ENCODE data around the gene ZBTB46. TPM values are rescaled to one million over a fixed set of nuclear protein-coding genes. Genes with fewer than 3 reads are reported as not detected.

The ZBTB46 gene
- total and polyA plus RNA-seq, 2 experiments from 2014 or later = 2.0 to 4.0 TPM

- no peak for DNase-seq (ENCODE audit: low spot score)
- H3K36me3 ChIP-seq (replicated peaks; ENCODE audit: insufficient read depth, low read depth) = no peaks in the 10 kb centered on the region
- H3K9me3 ChIP-seq (ENCODE audit: low read depth) = no peaks in the 10 kb centered on the region
- TF ChIP-seq, protein P1, sequence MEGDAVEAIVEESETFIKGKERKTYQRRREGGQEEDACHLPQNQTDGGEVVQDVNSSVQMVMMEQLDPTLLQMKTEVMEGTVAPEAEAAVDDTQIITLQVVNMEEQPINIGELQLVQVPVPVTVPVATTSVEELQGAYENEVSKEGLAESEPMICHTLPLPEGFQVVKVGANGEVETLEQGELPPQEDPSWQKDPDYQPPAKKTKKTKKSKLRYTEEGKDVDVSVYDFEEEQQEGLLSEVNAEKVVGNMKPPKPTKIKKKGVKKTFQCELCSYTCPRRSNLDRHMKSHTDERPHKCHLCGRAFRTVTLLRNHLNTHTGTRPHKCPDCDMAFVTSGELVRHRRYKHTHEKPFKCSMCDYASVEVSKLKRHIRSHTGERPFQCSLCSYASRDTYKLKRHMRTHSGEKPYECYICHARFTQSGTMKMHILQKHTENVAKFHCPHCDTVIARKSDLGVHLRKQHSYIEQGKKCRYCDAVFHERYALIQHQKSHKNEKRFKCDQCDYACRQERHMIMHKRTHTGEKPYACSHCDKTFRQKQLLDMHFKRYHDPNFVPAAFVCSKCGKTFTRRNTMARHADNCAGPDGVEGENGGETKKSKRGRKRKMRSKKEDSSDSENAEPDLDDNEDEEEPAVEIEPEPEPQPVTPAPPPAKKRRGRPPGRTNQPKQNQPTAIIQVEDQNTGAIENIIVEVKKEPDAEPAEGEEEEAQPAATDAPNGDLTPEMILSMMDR (IDR thresholded peaks at IDR 0.05; ENCODE audit: poor library complexity) = no peak
- no peak for TF ChIP-seq EZH2 (IDR thresholded peaks at IDR 0.05; ENCODE audit: borderline replicate concordance)
- H3K9me2 ChIP-seq (replicated peaks; ENCODE audit: insufficient read depth) = no peaks in the 10 kb centered on the region
- H3K4me3 ChIP-seq = no peak overlapping the region
- H4K20me1 ChIP-seq (ENCODE audit: insufficient read depth, poor library complexity, severe bottlenecking) = no peaks in the 10 kb centered on the region
- no peak overlapping the region for H2AFZ ChIP-seq
- no peak overlapping the region for H3K4me2 ChIP-seq
- WGBS (ENCODE audit: low lambda C conversion rate, missing lambda C conversion rate) = 93% methylated on average over 3 of the region's 7 CpGs
- H3K4me1 ChIP-seq (ENCODE audit: insufficient read depth) = no peaks in the 10 kb centered on the region
- no peak overlapping the region for H3K27ac ChIP-seq
- H3K79me2 ChIP-seq = no peaks in the 10 kb centered on the region
- H3K27me3 ChIP-seq = no peaks in the 10 kb centered on the region
Observed at GRCh38 chr20:63758152-63758551, 72.9 kb downstream of the ZBTB46 start.

GRCh38 chr20:63756648-63756991 lies 74.4 kb downstream of the ZBTB46 start:
- no peaks in the 10 kb centered on the region for H3K27me3 ChIP-seq
- H3K9me2 ChIP-seq (replicated peaks; ENCODE audit: insufficient read depth) = no peaks in the 10 kb centered on the region
- no peaks in the 10 kb centered on the region for H3K4me1 ChIP-seq (ENCODE audit: insufficient read depth)
- 70% methylated on average over 8 of the region's 8 CpGs for WGBS (ENCODE audit: low lambda C conversion rate, missing lambda C conversion rate)
- H3K36me3 ChIP-seq (replicated peaks; ENCODE audit: insufficient read depth, low read depth) = no peaks in the 10 kb centered on the region
- H3K4me3 ChIP-seq = no peak overlapping the region
- TF ChIP-seq EZH2 (IDR thresholded peaks at IDR 0.05; ENCODE audit: borderline replicate concordance) (no peak), EZH2phosphoT487 (IDR thresholded peaks at IDR 0.05; ENCODE audit: low read depth, severe bottlenecking, unreplicated experiment) (no peak)
- TF ChIP-seq, protein P1 (IDR thresholded peaks at IDR 0.05; ENCODE audit: poor library complexity) = no peak
- DNase-seq (ENCODE audit: low spot score) = no peak
- H4K20me1 ChIP-seq (ENCODE audit: insufficient read depth, poor library complexity, severe bottlenecking) = no peaks in the 10 kb centered on the region
- H3K27ac ChIP-seq = no peak overlapping the region
- H2AFZ ChIP-seq = no peak overlapping the region
- H3K9me3 ChIP-seq (ENCODE audit: low read depth) = no peaks in the 10 kb centered on the region
- H3K4me2 ChIP-seq = no peak overlapping the region
- H3K79me2 ChIP-seq = no peaks in the 10 kb centered on the region

DNA sequence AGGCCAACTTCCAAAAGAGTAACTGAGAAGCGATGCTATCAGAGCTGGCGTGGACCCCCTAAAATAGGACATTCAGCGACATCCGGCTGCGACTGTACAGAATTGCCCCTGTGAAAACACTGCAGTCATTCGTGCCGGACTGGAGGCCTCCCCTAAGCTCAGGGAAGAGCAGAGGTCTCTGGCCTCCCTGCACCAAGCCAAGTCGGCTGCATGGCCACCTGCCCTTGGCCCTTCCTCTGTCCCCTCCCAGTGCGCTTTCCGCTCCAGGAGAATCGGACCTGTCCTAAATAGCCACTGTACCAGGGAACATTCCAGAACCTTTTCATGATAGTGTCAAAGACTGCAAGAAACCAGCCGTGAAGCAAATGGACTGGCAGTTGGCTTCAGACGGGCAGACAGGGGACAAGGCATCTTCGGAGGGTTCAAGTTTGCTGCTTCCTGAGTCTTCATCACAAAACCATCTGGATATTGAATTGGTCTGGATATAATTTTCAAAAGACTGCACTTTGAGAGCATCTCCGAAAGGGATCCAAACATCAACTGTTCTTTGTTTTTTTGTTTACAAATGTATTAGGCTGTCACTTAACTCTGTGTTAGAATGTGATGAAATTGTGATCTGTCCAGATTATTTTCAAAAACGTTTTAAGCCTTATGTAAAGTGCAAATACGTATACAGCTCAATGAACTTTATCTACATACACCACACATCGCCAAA lies 75.0 kb downstream of the ZBTB46 start:
- TF ChIP-seq EZH2 (IDR thresholded peaks at IDR 0.05; ENCODE audit: borderline replicate concordance) (no peak), EZH2phosphoT487 (IDR thresholded peaks at IDR 0.05; ENCODE audit: low read depth, severe bottlenecking, unreplicated experiment) (no peak)
- H3K36me3 ChIP-seq (replicated peaks; ENCODE audit: insufficient read depth, low read depth) = no peaks in the 10 kb centered on the region
- 89% methylated on average over 18 of the region's 18 CpGs for WGBS (ENCODE audit: low lambda C conversion rate, missing lambda C conversion rate)

GRCh38 chr20:63754008-63754407 lies 77.1 kb downstream of the ZBTB46 start:
- H2AFZ ChIP-seq = no peak overlapping the region
- no peaks in the 10 kb centered on the region for H4K20me1 ChIP-seq (ENCODE audit: insufficient read depth, poor library complexity, severe bottlenecking)
- no peak for TF ChIP-seq EZH2 (IDR thresholded peaks at IDR 0.05; ENCODE audit: borderline replicate concordance)
- H3K79me2 ChIP-seq = no peaks in the 10 kb centered on the region
- no peaks in the 10 kb centered on the region for H3K9me3 ChIP-seq (ENCODE audit: low read depth)
- no peaks in the 10 kb centered on the region for H3K4me1 ChIP-seq (ENCODE audit: insufficient read depth)
- H3K9me2 ChIP-seq (replicated peaks; ENCODE audit: insufficient read depth) = no peaks in the 10 kb centered on the region
- WGBS (ENCODE audit: low lambda C conversion rate, missing lambda C conversion rate) = 59% methylated on average over 16 of the region's 16 CpGs
- no peaks in the 10 kb centered on the region for H3K36me3 ChIP-seq (replicated peaks; ENCODE audit: insufficient read depth, low read depth)
- peak; percentile 5 for DNase-seq (ENCODE audit: low spot score)
- H3K4me2 ChIP-seq = no peak overlapping the region
- no peaks in the 10 kb centered on the region for H3K27me3 ChIP-seq
- no peak overlapping the region for H3K27ac ChIP-seq
- H3K4me3 ChIP-seq = no peak overlapping the region

More for the DNA sequence above, 75.0 kb downstream of the ZBTB46 start:
- no peak overlapping the region for H3K4me3 ChIP-seq
- no peaks in the 10 kb centered on the region for H3K79me2 ChIP-seq
- no peak overlapping the region for H3K4me2 ChIP-seq
- no peak overlapping the region for H3K27ac ChIP-seq
- no peaks in the 10 kb centered on the region for H3K27me3 ChIP-seq
- no peak overlapping the region for H2AFZ ChIP-seq
- no peaks in the 10 kb centered on the region for H4K20me1 ChIP-seq (ENCODE audit: insufficient read depth, poor library complexity, severe bottlenecking)
- peak; percentile 2 for DNase-seq (ENCODE audit: low spot score)
- no peaks in the 10 kb centered on the region for H3K4me1 ChIP-seq (ENCODE audit: insufficient read depth)
- no peaks in the 10 kb centered on the region for H3K9me2 ChIP-seq (replicated peaks; ENCODE audit: insufficient read depth)
- H3K9me3 ChIP-seq (ENCODE audit: low read depth) = no peaks in the 10 kb centered on the region

Measured in hepatocyte (in vitro differentiated cells).